HL-60 (cell line): ENCODE data around the gene B3GNT9.

ENCODE experiments used
- CTCF ChIP-seq: IDR thresholded peaks from one replicate; pipeline ENCODE4 v1.5.1; 2011; ENCODE audit warnings: low read length, control low read depth, inconsistent platforms; ENCODE audit not compliant: insufficient read depth
- POLR2AphosphoS5 ChIP-seq: IDR thresholded peaks from 2 replicates; pipeline ENCODE4 v1.6.1; 2012; ENCODE audit warnings: low read depth
- SPI1 ChIP-seq: IDR thresholded peaks from 2 replicates; pipeline ENCODE4 v1.6.1; 2012; ENCODE audit warnings: low read depth, mild to moderate bottlenecking, borderline replicate concordance
- TF ChIP-seq, protein P1 (sequence below): IDR thresholded peaks from 2 replicates; pipeline ENCODE4 v1.6.1; 2012; ENCODE audit warnings: low read depth; ENCODE audit not compliant: insufficient replicate concordance

DNA sequence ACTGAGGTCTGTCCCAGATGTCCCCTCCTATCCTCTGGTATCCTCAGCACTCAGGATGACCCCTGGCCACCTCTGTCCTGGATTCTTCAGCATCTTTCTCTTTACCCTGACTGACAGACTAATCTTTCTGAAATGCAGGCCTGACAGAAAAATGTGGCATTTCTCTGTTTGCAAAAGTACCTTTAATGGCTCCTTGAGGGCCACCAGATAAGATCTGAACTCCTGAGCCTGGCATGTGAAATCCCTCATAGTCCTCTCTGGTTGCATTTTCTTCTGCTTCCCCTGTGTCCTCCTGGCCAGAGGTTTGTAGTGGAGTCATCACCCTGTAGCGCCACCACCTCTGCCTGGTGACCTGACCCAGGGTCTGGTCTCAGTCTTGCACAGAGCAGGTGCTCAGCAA, 46.1 kb upstream of the B3GNT9 start:
- TF ChIP-seq CTCF: no peak
- TF ChIP-seq, protein P1, sequence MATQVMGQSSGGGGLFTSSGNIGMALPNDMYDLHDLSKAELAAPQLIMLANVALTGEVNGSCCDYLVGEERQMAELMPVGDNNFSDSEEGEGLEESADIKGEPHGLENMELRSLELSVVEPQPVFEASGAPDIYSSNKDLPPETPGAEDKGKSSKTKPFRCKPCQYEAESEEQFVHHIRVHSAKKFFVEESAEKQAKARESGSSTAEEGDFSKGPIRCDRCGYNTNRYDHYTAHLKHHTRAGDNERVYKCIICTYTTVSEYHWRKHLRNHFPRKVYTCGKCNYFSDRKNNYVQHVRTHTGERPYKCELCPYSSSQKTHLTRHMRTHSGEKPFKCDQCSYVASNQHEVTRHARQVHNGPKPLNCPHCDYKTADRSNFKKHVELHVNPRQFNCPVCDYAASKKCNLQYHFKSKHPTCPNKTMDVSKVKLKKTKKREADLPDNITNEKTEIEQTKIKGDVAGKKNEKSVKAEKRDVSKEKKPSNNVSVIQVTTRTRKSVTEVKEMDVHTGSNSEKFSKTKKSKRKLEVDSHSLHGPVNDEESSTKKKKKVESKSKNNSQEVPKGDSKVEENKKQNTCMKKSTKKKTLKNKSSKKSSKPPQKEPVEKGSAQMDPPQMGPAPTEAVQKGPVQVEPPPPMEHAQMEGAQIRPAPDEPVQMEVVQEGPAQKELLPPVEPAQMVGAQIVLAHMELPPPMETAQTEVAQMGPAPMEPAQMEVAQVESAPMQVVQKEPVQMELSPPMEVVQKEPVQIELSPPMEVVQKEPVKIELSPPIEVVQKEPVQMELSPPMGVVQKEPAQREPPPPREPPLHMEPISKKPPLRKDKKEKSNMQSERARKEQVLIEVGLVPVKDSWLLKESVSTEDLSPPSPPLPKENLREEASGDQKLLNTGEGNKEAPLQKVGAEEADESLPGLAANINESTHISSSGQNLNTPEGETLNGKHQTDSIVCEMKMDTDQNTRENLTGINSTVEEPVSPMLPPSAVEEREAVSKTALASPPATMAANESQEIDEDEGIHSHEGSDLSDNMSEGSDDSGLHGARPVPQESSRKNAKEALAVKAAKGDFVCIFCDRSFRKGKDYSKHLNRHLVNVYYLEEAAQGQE: no peak
- TF ChIP-seq POLR2AphosphoS5: no peak
- no peak for TF ChIP-seq SPI1
